ENCODE measurements around the gene TMEM213.
"Not testable (repeated sequence)": the region's sequence is repeated elsewhere in the genome, so short reads cannot be mapped to it uniquely, and the experiment has no call there.

Gene TMEM213

DNA sequence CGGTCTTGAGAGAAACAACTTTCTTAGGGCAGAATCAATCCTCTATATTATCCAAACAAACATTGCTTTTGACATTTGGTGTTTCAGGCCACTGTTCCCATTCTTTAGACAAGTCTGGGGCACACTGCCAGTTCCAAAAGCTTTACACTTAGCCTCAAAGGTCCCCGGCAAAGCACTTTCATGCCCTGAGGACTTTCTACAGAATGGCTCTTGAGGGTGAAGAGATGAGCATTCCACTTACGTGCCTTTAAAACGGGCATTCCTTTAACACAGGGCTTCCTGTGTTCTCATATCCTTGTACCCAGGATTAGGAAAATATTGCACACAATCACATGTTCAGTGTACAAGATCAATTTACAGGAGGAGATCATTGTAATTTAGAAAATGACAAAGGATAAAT lies 13.1 kb upstream of the TMEM213 start:
- H4K20me1 ChIP-seq: no peaks in the 10 kb centered on the region
- no peaks in the 10 kb centered on the region for H3K36me3 ChIP-seq
- H3K4me2 ChIP-seq: no peak overlapping the region
- H3K9me3 ChIP-seq (replicated peaks in 1 of 11): peaks cover 14 to 26% (median 20%) of the 10 kb centered on the region in 11 experiments
- no peaks in the 10 kb centered on the region for H3K27me3 ChIP-seq
- TF ChIP-seq Cebpa-rat (IDR thresholded peaks at IDR 0.05): no peak
- H3K4me1 ChIP-seq: no peaks in the 10 kb centered on the region
- no peak overlapping the region for H3K9ac ChIP-seq
- no peak overlapping the region for H3K4me3 ChIP-seq
- no peak overlapping the region for H3K27ac ChIP-seq

DNA sequence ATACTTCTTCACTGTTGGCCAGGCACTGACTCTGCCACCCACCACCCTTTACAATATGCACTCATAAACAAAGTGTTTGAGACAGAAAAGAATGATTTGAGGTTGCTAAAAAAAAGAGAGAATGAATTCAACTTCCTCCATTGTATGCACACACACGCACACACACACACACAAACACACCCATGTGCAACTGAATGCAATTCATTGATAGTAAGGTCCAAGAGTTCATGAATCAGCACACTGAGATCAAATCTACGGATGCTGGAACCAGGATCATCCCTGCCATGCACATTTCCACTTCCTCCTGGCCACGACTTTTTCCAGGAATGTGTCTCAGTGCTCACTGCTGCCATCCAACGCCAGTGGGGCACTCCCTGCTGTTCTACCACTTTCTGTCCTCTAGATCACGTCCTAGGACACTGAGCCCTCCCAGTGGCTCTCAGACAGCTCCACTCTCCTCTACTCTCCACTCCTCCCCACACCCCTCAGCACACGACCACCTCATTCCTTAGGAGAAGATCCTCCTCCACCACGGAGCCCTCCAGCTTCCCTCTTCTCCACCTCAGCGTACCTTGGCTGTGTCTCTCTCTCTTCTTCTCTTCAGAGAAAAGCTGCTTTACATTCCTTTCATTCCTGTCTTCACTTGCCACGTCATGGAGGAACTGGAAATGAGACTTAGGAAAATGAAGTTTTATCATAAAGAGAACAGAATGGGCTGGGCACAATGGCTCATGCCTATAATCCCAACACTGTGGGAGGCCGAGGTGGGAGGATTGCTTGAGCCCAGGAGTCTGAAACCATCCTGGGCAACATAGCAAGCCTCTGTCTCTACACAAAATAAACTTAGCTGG lies 12.0 kb upstream of the TMEM213 start:
- H3K4me3 ChIP-seq: no peak overlapping the region
- no peaks in the 10 kb centered on the region for H4K20me1 ChIP-seq
- H3K4me2 ChIP-seq: no peak overlapping the region
- TF ChIP-seq Cebpa-rat (IDR thresholded peaks at IDR 0.05): no peak
- H3K9ac ChIP-seq: no peak overlapping the region
- H3K36me3 ChIP-seq: no peaks in the 10 kb centered on the region
- no peaks in the 10 kb centered on the region for H3K4me1 ChIP-seq
- peaks cover 14 to 26% (median 20%) of the 10 kb centered on the region in 11 experiments for H3K9me3 ChIP-seq (replicated peaks in 1 of 11)
- H3K27ac ChIP-seq: no peak overlapping the region
- H3K27me3 ChIP-seq: no peaks in the 10 kb centered on the region

DNA sequence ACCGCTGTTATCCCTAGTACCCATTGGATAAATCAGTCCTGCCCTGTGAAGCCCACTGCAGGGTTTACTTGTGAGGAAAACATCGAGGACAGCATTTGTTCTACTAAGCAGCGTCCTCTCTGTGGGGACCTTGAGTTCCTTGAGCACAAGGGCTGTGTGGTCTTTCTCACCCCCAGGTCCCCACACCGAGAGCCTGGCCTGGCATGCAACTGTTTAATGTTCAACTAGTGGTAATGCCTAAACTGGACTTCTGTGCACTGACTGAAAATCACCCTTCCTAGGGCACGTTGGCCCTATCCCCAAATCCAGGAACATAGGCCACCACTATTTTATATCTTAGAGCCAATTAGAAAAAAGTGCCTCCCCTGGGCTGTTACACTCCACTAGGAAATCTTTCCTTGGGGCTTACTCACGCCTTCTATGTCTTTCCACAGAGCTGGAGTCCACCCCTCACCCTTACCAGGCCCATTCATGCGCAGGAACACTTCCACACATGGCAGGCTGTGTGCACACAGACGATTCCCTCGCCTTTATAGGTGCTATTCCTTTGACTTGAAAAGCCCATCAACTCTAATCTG lies 1.7 kb upstream of the TMEM213 start:
- Histone ChIP-seq H3K4me3 (no peak overlapping the region), H3K27me3 (no peaks in the 10 kb centered on the region)

DNA sequence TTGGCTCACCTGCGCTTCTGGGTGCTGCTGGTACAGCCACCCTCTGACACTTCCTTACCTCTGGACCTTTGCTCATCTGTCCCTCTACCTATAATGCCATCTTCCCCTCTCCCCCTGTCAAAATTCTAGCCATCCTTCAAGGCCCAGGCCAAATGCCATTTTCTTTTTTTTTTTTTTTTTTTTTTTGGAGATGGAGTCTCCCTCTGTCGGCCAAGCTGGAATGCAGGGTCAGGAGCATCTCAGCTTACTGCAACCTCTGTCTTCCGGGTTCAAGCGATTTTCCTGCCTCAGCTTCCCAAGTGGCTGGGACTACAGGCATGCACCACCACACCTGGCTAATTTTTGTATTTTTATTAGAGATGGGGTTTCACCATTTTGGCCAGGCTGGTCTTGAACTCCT lies 748 bp upstream of the TMEM213 start:
- H3K4me2 ChIP-seq; H3K4me1 ChIP-seq; H3K4me3 ChIP-seq; H3K27ac ChIP-seq; H3K27me3 ChIP-seq; H4K20me1 ChIP-seq; H3K9ac ChIP-seq; H3K36me3 ChIP-seq; H3K9me3 ChIP-seq (replicated peaks in 1 of 11): not testable (repeated sequence)

More for the DNA sequence above, 1.7 kb upstream of the TMEM213 start:
- Histone ChIP-seq H3K27ac (no peak overlapping the region), H4K20me1 (no peaks in the 10 kb centered on the region), H3K4me2 (no peak overlapping the region), H3K9me3 (replicated peaks in 1 of 11) (no peaks in the 10 kb centered on the region; a peak in 1 of 22 replicates), H3K4me1 (no peaks in the 10 kb centered on the region), H3K36me3 (no peaks in the 10 kb centered on the region), H3K9ac (no peak overlapping the region)
- no peak for TF ChIP-seq Cebpa-rat (IDR thresholded peaks at IDR 0.05)

DNA sequence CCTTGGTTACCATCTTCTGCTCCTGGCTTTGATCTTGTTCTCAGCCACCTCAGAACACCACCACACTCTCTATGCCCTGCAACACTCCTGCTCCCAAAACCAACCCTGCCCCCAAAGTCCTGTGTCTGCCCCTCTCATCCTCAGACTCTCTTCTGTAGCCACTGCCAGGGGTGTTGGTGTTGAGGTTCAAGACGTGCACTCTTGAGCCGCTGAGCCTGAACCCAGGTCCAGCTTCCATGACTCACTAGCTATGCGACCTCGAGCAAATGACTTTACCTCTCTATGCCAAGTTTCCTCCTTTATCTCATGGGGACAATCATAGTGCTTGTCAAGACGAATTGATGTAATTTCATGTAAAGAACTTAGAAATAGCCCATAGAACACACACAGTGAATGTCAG lies 1.0 kb downstream of the TMEM213 start:
- TF ChIP-seq Cebpa-rat (IDR thresholded peaks at IDR 0.05): no peak
- no peaks in the 10 kb centered on the region for H3K36me3 ChIP-seq
- H3K27ac ChIP-seq: no peak overlapping the region
- no peaks in the 10 kb centered on the region for H3K4me1 ChIP-seq
- no peaks in the 10 kb centered on the region; a peak in 1 of 22 replicates for H3K9me3 ChIP-seq (replicated peaks in 1 of 11)
- no peaks in the 10 kb centered on the region for H4K20me1 ChIP-seq
- no peak overlapping the region for H3K4me3 ChIP-seq
- H3K9ac ChIP-seq: no peak overlapping the region
- H3K27me3 ChIP-seq: no peaks in the 10 kb centered on the region
- no peak overlapping the region for H3K4me2 ChIP-seq

DNA sequence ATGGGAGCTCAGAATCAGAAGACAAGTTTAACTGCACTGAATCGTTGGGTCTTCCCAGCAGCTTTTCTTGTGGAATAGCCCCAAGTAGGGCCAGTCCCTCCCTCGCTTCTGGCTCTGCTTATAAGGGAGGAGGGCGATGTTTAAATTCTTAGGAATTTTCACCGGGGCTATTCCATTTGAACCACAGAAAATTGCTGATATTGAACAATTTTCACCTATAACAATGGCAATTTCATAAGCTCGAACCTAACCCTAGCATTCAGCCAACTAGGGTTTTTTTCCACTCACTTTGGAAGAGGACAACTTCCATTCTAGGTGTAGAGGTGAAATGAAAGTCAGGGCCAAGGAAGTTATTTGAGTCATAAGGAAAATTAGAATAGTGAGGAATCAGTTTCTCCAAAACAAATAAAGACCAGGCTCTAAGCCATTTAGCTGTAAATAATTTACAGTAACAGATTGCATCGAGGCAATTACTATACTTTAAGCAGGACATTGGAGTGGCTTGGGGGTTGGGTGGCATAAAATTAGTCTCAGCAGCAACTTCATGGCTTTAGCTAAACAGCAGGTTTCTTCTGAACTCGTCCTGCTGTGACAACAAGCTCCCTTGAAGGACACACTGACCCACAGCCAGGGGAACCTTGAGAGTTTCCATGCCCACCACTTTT lies 1.7 kb downstream of the TMEM213 start:
- no peak overlapping the region for H3K4me3 ChIP-seq
- no peaks in the 10 kb centered on the region for H3K36me3 ChIP-seq
- H4K20me1 ChIP-seq: no peaks in the 10 kb centered on the region
- no peaks in the 10 kb centered on the region; a peak in 1 of 22 replicates for H3K9me3 ChIP-seq (replicated peaks in 1 of 11)
- no peaks in the 10 kb centered on the region for H3K27me3 ChIP-seq
- H3K4me1 ChIP-seq: no peaks in the 10 kb centered on the region
- H3K4me2 ChIP-seq: no peak overlapping the region
- no peak for TF ChIP-seq Cebpa-rat (IDR thresholded peaks at IDR 0.05)
- H3K9ac ChIP-seq: no peak overlapping the region
- no peak overlapping the region for H3K27ac ChIP-seq

DNA sequence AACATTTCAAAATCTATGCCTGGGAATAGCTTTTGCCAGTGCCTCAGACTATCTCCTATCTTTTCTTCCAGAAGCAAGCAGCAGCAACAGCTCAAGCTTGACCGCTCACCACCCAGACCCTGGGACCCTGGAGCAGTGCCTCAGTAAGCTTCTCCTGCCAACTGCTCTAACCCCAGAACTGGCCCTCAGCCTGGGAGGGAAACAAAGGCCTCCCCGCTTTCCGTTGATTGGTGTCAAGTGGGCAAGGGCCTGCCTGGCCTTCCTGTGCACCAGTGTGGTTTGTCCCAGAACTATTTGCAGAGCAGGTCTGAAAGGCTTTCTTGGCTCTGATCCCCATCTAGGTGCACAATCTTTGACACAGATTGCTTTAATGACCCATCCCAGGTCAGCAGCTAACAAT lies 3.5 kb downstream of the TMEM213 start:
- H4K20me1 ChIP-seq: no peaks in the 10 kb centered on the region
- no peak for TF ChIP-seq Cebpa-rat (IDR thresholded peaks at IDR 0.05)

DNA sequence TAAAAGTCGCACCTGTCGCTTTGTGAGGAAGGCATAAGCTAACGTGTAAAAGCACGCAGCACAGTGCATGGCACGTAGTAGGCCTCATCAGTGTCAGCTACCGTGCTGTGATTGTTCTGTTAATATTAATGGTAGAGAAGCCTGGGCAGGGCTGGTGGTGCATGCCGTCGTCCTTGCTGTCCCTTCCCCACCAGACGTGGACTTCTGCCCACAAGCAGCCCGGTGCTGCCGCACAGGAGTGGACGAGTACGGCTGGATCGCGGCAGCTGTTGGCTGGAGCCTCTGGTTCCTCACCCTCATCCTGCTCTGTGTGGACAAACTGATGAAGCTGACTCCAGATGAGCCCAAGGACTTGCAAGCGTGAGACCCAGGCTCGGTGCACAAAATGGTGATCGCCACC lies 4.9 kb downstream of the TMEM213 start:
- H3K27ac ChIP-seq: no peak overlapping the region
- no peak overlapping the region for H3K4me2 ChIP-seq
- peaks cover 0 to 3% (median 0%) of the 10 kb centered on the region in 11 experiments; a peak in 2 of 22 replicates for H3K9me3 ChIP-seq (replicated peaks in 1 of 11)
- H3K9ac ChIP-seq: no peak overlapping the region
- H3K4me1 ChIP-seq: no peaks in the 10 kb centered on the region
- H3K4me3 ChIP-seq: no peak overlapping the region
- H3K36me3 ChIP-seq: no peaks in the 10 kb centered on the region
- TF ChIP-seq Cebpa-rat (IDR thresholded peaks at IDR 0.05): no peak
- H3K27me3 ChIP-seq: no peaks in the 10 kb centered on the region
- H4K20me1 ChIP-seq: no peaks in the 10 kb centered on the region

More for the DNA sequence above, 3.5 kb downstream of the TMEM213 start:
- Histone ChIP-seq H3K27me3 (no peaks in the 10 kb centered on the region), H3K9me3 (replicated peaks in 1 of 11) (no peaks in the 10 kb centered on the region; a peak in 1 of 22 replicates), H3K27ac (no peak overlapping the region), H3K4me2 (no peak overlapping the region), H3K4me1 (no peaks in the 10 kb centered on the region), H3K4me3 (no peak overlapping the region), H3K36me3 (no peaks in the 10 kb centered on the region), H3K9ac (no peak overlapping the region)

DNA sequence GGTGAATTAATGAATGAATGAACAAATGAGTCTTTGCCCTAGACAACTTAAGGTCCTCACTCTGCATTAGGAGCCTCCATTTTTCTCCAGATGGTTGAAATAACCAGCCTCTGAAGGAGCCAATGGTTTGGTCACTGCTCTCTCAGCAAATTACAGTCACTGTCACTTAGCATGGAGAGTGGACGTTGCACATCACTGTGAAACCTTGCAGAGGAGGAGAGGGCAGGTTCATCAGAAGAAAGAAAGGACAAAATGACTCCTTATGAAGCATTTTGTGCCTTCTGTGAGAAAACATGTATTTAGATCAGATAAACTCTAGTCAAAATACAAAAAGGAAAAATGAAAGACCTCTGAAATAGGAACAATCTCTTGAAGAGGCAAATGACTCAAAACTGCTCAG lies 6.8 kb downstream of the TMEM213 start:
- no peaks in the 10 kb centered on the region for H3K4me1 ChIP-seq
- no peaks in the 10 kb centered on the region for H3K27me3 ChIP-seq
- no peak overlapping the region for H3K27ac ChIP-seq
- no peak overlapping the region for H3K4me3 ChIP-seq
- peaks cover 0 to 7% (median 0%) of the 10 kb centered on the region in 11 experiments; a peak in 2 of 22 replicates for H3K9me3 ChIP-seq (replicated peaks in 1 of 11)
- no peak overlapping the region for H3K9ac ChIP-seq
- H3K4me2 ChIP-seq: no peak overlapping the region
- H4K20me1 ChIP-seq: no peaks in the 10 kb centered on the region
- no peaks in the 10 kb centered on the region for H3K36me3 ChIP-seq
- no peak for TF ChIP-seq Cebpa-rat (IDR thresholded peaks at IDR 0.05)

Data from BLaER1 treated with 17β-estradiol and CSF1 and Interleukin-3, amounts not matched to agents 10 nM and 100 nM (cell line).